ENCODE measurements around the gene ANKRD33B.
"Not testable (repeated sequence)": the region's sequence is repeated elsewhere in the genome, so short reads cannot be mapped to it uniquely, and the experiment has no call there.

ANKRD33B gene

DNA sequence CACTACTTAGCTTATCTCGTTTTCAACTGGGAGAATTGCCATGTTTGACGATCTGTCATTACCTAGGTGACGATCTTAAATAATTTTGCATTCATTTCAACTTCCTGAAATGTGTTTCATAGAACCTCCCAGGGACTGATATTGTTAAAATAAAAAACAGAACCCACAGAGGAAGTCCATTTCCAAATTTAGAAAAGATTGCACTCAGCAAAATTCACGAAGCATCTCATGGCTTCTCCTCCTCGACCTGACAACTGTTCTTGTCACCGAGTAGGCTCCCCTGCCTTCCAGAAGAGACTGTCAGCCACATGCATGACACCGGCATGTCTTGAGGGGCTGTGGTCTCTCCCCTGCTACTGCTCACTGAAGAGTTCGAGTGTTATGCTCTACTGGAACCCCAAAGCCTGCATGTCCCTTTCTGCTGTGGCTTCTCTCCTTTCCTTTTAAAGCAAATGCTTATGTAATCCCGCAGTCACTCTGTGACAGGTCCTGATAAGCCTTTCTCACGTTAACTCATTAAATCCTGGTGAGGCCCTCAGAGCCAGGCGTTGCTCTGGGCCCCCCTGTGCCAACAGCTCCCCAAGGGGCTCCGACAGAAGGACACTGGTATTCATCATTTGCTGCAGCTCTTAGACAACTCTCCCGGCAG, 26.8 kb upstream of the ANKRD33B start:
- FAIRE-seq (no peak), DNase-seq (ENCODE audit: insufficient read length, low spot score) (no peak)

DNA sequence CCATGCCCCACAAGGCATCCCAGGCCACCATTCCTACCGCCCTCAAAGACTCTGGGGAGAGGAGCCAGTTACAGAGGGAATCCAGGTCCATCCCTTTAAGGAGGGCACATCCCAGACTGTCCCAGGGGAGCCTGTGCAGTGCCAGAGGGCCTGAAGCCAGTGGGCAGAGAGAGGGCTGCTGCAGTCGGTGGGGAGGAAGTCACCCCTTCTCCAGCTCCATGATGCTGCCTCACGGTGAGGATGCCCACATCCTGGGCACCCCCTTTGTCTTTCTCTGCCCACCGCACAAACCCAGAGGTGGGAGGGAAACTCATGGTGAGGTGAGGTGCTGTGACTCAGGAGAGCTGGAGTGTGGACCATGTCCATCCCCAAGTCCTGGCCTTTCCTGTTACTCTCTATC, 26.2 kb upstream of the ANKRD33B start:
- no peak for DNase-seq (ENCODE audit: insufficient read length, low spot score)
- FAIRE-seq, result no peak

DNA sequence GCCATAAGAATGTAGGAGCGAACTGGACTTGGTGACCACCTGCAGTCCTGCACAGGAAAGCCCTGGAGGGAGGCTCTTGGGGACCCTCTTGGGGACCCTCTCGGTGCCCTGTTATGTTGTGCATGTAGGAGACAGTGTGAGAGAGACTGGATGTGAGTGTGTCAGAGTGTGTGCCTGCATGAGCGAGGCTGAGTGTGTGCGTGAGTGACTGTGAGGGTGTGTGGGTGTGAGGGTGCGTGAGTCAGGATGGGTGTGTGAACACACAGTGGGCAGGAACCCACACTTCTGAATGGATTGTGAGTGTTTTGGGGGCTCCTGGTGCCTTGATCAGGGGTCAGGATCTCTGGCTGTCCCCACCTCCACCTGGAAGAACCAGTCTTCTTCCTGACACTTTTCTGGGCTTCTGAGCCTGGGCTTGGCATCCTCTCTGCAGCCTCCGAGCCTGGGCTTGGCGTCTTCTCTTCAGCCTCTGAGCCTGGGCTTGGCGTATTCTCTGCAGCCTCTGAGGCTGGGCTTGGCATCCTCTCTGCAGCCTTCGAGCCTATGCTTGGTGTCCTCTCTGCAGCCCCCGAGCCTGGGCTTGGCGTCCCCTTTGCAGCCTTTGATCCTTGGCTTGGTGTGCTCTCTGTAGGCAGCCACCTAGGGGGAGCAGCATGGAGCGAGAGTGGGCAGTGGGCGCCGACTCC, 25.6 kb upstream of the ANKRD33B start:
- no peak for FAIRE-seq
- DNase-seq (ENCODE audit: insufficient read length, low spot score), result no peak

DNA sequence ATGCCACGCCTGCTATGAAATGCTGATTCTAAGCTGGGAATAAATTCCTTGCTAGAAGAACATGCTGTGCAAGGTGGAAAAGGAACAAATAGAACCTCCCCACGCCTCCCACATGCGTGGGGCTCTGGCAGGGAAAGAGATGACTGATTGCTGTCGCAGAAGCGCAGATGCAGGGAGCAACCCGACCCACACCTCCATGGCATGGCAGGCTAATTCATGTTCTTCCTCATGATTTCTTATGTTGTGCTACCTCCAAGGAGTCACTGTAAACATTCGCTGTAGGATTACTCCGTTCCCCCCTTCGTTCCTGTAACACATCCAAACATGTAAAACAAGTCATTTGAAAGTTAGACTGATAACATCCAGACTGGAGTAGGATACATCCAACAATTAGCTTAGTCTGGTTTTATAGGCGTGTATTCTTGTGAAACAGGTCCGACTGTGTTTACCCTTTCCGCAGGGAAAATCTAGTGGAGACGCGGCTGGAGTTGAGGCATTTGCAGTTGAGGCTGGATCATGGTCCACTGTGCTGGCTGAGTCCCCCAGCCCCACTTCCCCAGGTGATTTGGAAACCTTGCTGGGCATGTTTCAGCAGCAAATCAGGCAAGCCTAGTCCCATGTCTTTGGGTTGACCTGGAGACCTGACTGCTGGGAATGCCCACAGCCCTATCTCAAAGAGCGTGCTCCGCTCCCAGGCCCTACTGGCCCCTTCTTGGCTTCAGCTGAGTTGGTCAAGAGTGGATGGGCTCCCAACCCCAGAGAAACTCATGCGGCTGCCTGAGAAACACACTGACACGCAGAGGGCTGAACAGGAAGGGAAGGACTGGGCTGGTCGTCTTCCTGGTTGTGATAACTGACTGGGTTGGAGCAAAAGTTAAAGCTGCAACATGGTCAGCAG, 24.8 kb upstream of the ANKRD33B start:
- FAIRE-seq, result no peak

DNA sequence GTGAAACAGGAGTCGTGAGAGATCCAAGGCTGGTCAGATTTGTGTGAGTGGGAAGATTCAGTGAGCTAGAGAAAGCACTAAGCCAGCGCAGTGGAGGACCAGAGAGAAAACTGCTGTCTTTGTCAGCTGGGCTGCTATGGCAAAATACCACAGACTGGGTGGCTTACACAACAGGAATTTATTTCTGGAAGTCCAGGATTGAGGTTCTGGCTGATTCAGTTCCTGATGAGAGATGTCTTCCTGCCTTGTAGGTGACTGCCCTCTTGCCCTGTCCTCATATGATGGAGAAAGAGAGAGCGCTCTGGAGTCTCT, 24.2 kb upstream of the ANKRD33B start:
- FAIRE-seq (no peak), DNase-seq (ENCODE audit: insufficient read length, low spot score) (no peak)

More for the DNA sequence above, 24.8 kb upstream of the ANKRD33B start:
- DNase-seq (ENCODE audit: insufficient read length, low spot score), result no peak

DNA sequence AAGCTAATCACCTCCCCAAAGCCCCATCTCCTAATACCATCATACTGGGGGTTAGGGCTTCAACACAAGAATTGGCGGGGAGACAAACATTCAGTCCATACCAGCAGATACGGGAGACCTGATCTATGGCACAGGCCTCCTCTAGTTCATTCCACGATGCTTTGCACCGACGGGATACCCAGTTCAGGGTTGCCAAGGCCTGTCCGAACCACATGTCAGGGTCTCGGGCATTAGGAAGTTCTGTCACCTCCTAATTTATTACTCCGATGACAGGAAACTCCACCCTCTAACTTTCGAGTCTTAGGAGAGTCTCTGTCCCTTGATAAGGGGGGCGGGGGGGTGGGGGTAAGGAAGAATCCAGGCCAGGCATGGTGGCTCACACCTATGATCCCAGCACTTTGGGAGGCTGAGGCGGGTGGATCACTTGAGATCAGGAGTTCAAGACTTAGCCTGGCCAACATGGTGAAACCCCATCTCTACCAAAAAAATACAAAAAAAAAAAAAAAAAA, 23.8 kb upstream of the ANKRD33B start:
- no peak for DNase-seq (ENCODE audit: insufficient read length, low spot score)
- FAIRE-seq, result no peak

DNA sequence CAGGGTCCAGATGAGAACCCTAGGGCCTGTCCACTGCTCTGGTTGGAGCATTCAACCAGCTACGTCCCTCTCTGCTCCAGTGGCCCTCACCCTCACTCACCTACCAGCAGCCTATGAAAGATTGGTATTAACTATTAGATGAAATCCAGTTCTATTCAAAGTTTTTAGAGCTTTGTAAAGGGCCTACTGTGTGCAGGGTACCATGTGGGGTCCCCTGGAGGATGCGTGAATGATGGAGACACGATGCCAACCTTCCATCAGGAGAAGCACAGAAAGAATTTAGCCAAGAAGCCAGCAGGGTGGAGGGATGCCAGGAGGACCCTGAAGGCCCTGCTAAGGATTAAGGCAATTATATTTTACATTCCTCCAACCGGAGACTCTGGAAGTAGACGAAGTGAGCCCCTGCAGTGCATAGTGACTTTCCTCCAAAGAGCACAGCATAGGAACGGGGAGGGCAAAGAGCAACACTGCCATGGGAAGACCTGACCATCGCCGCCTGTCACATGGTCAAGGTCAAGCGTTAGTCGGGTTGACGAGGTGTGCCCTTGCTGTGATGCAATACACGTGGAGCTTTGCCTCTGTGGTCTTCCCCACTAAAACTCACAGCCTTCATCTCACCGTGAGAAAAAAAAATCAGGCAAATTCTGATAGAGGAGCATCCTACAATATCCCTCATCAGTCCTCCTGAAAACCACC, 22.8 kb upstream of the ANKRD33B start:
- DNase-seq (ENCODE audit: insufficient read length, low spot score), result no peak
- FAIRE-seq, result no peak

DNA sequence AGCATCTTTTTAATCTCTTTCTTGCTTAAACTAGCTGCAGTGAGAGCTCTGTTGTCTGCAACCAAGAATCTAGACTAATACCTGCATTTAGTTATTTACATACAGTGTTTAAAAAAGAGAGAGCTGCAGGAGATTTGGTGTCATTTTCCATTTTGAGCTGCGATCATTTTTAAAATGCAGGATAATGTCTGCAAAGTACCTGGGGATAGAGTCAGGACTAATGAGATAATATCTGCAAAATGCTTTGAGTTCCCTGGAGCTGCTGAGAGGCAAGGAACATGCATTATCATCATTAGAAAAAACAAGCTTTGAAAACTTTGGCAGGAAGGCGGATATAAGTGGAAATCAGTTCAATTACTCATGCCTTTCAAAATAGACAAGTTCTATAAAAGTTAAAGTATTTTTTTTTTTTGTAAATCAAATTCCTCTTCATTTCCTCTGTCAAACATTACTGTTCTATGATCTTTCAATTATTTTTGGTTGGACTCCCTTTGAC, 21.8 kb upstream of the ANKRD33B start:
- FAIRE-seq, result no peak

DNA sequence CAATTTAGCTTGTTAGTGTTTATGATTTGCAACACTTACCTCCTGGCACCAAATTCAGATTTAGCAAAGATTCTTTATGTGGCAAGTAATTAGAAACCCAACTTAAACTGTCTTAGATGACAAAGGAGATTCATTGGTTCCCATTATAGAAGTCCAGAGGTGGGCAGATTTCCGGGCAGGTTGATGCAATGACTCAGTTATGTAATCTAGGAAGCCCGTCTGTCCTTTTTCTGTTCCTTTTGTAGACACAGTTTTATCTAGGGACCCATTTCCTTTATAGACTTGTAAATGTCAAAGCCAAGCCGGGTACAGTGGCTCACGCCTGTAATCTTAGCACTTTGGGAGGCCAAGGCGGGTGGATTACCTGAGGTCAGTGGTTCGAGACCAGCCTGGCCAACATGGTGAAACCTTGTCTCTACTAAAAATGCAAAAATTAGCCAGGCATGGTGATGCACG, 20.3 kb upstream of the ANKRD33B start:
- DNase-seq (ENCODE audit: insufficient read length, low spot score), result no peak
- FAIRE-seq, result no peak

More for the DNA sequence above, 21.8 kb upstream of the ANKRD33B start:
- DNase-seq (ENCODE audit: insufficient read length, low spot score), result no peak

DNA sequence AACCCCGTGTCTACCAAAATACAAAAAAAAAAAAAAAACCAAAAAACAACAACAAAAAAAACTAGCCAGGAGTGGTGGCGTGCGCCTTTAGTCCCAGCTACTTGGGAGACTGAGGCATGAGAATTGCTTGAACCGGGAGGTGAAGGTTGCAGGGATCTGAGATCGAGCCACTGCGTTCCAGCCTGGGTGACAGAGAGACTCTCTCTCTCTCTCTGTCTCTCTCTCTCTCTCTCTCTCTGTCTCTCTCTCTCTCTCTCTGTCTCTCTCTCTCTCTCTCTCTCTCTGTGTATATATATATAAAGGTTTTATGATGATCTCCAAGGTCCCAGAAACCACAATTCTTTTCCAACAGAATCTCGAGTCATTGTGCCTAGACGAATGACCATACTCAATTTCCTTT, 18.8 kb upstream of the ANKRD33B start:
- DNase-seq (ENCODE audit: insufficient read length, low spot score) (no peak), FAIRE-seq (no peak)

DNA sequence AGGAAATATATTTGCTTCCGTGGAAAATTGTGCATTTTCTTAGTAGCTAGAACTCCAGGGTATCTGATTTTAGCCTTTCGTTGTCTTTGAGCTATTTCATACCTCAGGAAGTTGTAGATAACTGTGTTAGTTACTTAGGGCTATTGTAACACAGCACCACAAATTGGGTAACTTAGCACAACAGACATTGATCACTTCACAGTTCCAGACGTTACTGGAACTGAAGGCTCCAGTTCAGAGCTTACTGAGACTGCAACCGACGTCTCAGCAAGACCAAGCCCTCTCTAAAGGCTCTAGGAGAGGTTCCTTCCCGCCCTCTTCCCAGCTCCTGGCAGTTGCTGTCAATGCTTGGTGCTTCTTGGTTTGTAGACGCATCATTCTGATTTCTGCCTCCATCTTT, 17.7 kb upstream of the ANKRD33B start:
- FAIRE-seq (no peak), DNase-seq (ENCODE audit: insufficient read length, low spot score) (no peak)

DNA sequence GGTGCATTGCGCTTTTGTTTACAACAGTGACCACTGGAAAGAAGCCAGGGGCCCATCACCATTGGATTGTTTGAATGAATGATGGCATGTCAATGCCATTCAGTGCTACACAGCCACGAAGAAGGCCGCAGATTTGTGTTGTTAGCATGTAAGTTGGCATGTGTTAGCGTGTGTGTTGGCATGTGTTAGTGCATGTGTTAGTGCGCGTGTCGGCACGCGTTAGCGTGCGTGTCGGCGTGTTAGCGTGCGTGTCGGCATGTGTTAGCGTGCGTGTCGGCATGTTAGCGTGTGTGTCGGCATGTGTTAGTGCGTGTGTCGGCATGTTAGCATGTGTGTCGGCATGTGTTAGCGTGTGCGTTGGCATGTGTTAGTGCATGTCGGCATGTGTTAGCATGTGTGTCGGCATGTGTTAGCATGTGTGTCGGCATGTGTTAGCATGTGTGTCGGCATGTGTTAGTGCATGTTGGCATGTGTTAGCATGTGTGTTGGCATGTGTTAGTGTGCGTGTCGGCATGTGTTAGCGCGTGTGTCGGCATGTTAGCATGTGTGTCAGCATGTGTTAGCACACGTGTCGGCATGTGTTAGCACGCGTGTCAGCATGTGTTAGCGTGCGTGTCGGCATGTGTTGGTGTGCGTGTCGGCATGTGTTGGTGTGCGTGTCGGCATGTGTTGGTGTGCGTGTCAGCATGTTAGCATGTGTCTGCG, 15.3 kb upstream of the ANKRD33B start:
- no peak for FAIRE-seq
- no peak for DNase-seq (ENCODE audit: insufficient read length, low spot score)

DNA sequence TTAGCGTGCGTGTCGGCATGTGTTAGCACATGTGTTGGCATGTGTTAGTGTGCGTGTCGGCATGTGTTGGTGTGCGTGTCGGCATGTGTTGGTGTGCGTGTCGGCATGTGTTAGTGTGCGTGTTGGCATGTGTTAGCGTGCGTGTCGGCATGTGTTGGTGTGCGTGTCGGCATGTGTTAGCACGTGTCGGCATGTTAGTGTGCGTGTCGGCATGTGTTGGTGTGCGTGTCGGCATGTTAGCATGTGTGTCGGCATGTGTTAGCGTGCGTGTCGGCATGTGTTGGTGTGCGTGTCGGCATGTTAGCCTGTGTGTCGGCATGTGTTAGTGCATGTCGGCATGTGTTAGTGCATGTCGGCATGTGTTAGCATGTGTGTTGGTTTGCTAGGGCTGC, 14.8 kb upstream of the ANKRD33B start:
- not testable (repeated sequence) for FAIRE-seq; DNase-seq (ENCODE audit: insufficient read length, low spot score)

DNA sequence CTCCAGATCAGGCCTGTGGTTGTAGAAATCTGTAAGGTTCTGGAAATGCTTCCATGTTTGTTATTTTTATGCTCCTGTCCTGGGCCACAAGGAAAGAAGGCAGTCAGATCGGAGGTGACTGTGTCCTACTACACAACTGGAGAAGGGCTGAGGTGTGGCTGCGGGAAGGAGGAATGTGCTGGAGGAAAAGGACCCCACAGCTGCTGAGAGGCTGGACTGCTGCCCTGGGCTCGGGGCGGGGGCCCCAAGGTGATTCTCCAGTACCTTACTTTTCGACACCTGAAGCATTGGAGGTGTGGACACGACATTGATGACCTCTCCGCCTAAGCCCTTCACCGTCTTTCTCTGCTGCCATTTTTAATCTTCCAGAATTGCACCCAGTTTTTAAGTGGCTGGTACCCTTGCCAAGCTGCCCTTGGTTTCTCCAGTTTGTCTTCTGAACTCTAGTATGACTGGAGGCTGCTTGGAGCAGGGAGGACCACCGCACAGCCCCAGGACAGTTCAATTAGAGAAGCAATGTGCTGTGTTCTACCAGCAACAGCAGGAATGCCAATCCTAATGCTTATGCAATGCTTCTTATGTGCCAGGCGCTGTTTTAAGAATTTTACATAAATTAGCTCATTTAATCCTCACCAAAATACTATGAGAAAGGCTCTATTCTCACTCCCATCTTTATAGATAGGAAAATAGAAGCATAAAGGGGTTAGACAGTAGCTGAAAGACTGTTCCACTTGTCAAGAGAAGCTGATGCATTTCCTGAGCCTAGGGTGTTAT, 13.5 kb upstream of the ANKRD33B start:
- DNase-seq (ENCODE audit: insufficient read length, low spot score), result no peak
- FAIRE-seq, result no peak

DNA sequence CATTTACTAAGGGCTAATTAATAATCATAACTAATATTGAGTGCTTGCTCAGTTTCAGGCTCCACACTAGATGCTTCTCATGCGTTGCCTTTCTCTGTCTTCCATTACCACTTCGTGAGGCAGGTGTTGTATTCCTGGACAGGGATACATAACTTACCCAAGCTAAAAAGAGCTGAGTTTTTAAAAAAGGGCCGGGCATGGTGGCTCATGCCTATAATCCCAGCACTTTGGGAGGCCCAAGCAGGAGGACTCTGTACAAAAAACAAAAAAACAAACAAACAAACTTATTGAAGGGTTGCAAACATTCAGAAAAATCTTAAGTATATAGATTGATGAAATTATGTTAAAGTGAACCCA, 12.1 kb upstream of the ANKRD33B start:
- no peak for FAIRE-seq
- DNase-seq (ENCODE audit: insufficient read length, low spot score), result no peak

DNA sequence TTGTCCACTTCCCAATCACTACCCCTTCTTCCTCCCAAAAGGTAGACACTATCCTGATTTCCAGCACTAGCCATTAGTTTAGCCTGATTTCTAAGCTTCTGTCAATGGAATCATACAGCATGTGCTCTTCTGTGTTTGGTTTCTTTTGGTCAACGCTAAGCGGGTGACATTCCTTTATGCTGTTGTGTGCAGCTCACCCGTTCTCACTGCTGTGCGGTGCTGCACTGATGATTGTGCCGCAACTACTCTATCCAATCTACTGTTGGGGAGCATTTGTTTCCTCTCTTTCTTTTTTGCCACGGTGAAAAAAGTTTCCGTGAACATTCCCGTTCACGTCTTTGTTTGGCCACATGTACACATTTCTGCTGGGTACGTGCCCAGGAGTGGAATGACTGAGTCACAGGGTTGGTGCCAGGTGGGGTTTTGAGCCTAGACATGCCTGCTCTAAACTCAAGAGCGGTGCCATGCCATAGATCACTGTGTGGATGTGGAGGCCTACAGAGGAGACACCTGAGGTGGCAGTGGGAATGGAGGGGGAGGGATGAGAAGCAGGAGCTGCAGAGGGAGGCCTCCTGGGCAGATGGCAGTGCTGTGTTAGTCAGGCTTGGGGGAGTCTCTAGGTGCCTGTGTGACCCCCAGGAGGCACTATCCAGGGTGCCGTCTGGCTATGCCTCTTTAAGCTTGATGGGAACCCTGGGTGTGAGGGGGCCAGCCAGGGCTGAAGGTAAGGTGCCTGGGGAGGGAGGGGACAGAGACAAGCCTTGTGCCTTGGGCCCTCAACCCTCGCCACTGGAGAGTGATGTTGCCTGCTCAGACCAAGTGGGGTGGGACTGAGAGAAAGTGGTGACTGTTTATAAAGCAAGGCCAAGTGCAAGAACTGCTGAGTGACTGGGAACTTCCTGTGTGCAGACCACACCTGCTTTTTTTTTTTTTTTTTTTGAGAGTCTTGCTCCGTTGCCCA, 11.4 kb upstream of the ANKRD33B start:
- FAIRE-seq (no peak), DNase-seq (ENCODE audit: insufficient read length, low spot score) (no peak)

DNA sequence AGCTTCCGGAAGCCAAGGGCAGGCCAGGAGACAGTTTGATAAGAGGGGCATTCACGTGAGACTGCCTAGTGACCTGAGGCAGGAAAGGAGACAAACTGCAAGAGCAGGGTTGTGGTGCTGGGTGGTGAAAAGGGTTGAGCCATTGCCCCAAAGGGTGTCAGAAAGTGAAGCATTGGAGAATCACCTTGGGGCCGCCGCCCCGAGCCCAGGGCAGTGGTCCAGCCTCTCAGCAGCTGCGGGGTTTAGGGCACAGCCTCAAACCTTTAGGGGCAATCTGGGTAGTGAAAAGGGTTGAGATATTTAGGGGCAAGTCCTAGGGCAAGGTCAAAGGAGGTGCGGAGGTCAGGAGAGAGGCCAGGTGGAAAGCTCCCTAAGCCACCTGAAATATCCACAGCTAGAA, 10.4 kb upstream of the ANKRD33B start:
- DNase-seq (ENCODE audit: insufficient read length, low spot score) (no peak), FAIRE-seq (no peak)

DNA sequence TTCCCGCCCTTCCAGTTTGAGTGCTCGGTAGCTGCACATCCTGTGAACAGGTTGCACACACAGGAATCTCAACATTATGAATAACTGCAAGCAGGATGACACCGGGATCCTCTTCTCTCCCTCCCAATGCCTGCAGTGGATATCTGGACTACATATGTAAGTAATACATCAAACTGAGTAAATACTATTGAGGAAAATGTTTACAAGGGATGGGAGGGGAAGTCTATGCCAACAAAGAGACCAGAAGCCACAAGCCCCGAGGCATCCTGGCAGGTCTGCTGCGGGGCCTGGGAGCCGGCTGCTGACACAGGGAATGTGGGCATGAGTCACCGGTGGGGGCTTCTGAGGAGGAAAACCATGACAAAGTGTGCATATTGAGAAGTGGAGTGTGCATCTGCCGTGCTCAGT, 8.6 kb upstream of the ANKRD33B start:
- no peak for DNase-seq (ENCODE audit: insufficient read length, low spot score)
- FAIRE-seq, result no peak

Data from GM19239 (cell line).